Liver (tissue), 9 donors: Measurements from ENCODE around the gene STAM. TPM values are rescaled to one million over a fixed set of nuclear protein-coding genes. Genes with fewer than 3 reads are reported as not detected.

ENCODE experiments used
- DNase-seq: peaks from one replicate; pipeline ENCODE4 v3.0.0-alpha.2; 2017; ENCODE audit warnings: low spot score
- H3K27ac ChIP-seq, 2 donors: one replicate each; pipeline ENCODE4 v1.7.0; 2013; ENCODE audit warnings: inconsistent platforms in 2 of 2, low read length in 2 of 2, control low read depth in 1 of 2, low read depth in 1 of 2, mild to moderate bottlenecking in 1 of 2
- H3K27me3 ChIP-seq, 4 donors: one replicate each; pipeline versions ENCODE4 v1.6.1 to v1.7.0; 2013; ENCODE audit warnings: low read length in 3 of 4, inconsistent platforms in 1 of 4, mild to moderate bottlenecking in 1 of 4, moderate library complexity in 1 of 4; ENCODE audit not compliant: control insufficient read depth in 4 of 4, insufficient read depth in 4 of 4
- H3K36me3 ChIP-seq, 4 donors: one replicate each; pipeline versions ENCODE4 v1.6.1 to v1.7.0; 2013; ENCODE audit warnings: low read length in 3 of 4, mild to moderate bottlenecking in 3 of 4, low read depth in 1 of 4, moderate library complexity in 1 of 4; ENCODE audit not compliant: control insufficient read depth in 4 of 4, insufficient read depth in 3 of 4
- H3K4me1 ChIP-seq, 4 donors: one replicate each; pipeline versions ENCODE4 v1.6.1 to v1.7.0; 2013; ENCODE audit warnings: low read length in 3 of 4, mild to moderate bottlenecking in 3 of 4, moderate library complexity in 1 of 4; ENCODE audit not compliant: control insufficient read depth in 4 of 4, insufficient read depth in 4 of 4
- H3K4me3 ChIP-seq, 3 donors: one replicate each; pipeline versions ENCODE4 v1.6.1 to v1.7.0; 2013; ENCODE audit warnings: low read length in 3 of 3, control low read depth in 1 of 3, low read depth in 1 of 3, mild to moderate bottlenecking in 1 of 3
- H3K9ac ChIP-seq, 2 donors: one replicate each; pipeline ENCODE4 v1.7.0; 2013; ENCODE audit warnings: low read length in 2 of 2, mild to moderate bottlenecking in 2 of 2, moderate library complexity in 2 of 2, control low read depth in 1 of 2, low read depth in 1 of 2
- H3K9me3 ChIP-seq, 4 donors: one replicate each; pipeline versions ENCODE4 v1.6.1 to v1.7.0; 2013; ENCODE audit warnings: low read length in 3 of 4; ENCODE audit not compliant: control insufficient read depth in 4 of 4
- EGR1 ChIP-seq, 2 donors: IDR thresholded peaks; 2 replicates each; pipeline ENCODE4 v1.6.1; 2016 to 2018; ENCODE audit warnings: antibody characterized with exemption in 2 of 2, low read depth in 2 of 2
- FOXA1 ChIP-seq: IDR thresholded peaks from 2 replicates; pipeline ENCODE4 v1.6.1; 2016; ENCODE audit warnings: antibody characterized with exemption
- FOXA2 ChIP-seq: IDR thresholded peaks from 2 replicates; pipeline ENCODE4 v1.6.1; 2016; ENCODE audit warnings: antibody characterized with exemption
- GABPA ChIP-seq, 2 donors: IDR thresholded peaks in 1 of 2; conservative IDR thresholded peaks in 1 of 2; 2 replicates each; pipeline ENCODE4 v1.6.1; 2016; ENCODE audit warnings: antibody characterized with exemption in 2 of 2, mild to moderate bottlenecking in 1 of 2, moderate library complexity in 1 of 2
- HNF4A ChIP-seq, 2 donors: conservative IDR thresholded peaks; 2 replicates each; pipeline ENCODE4 v1.6.1; 2016; ENCODE audit warnings: antibody characterized with exemption in 2 of 2, mild to moderate bottlenecking in 2 of 2
- HNF4G ChIP-seq: IDR thresholded peaks from 2 replicates; pipeline ENCODE4 v1.6.1; 2016; ENCODE audit warnings: antibody characterized with exemption
- JUND ChIP-seq, 2 donors: IDR thresholded peaks; 2 replicates each; pipeline ENCODE4 v1.6.1; 2016; ENCODE audit warnings: antibody characterized with exemption in 2 of 2
- MAX ChIP-seq: IDR thresholded peaks from 2 replicates; pipeline ENCODE4 v1.6.1; 2016; ENCODE audit warnings: antibody characterized with exemption
- NR2F2 ChIP-seq: IDR thresholded peaks from 2 replicates; pipeline ENCODE4 v1.6.1; 2016; ENCODE audit warnings: antibody characterized with exemption
- RAD21 ChIP-seq, 2 donors: IDR thresholded peaks; 2 replicates each; pipeline ENCODE4 v1.6.1; 2016; ENCODE audit warnings: antibody characterized with exemption in 2 of 2, mild to moderate bottlenecking in 2 of 2
- REST ChIP-seq: IDR thresholded peaks from 2 replicates; pipeline ENCODE4 v1.6.1; 2016; ENCODE audit warnings: antibody characterized with exemption, mild to moderate bottlenecking
- RXRA ChIP-seq, 2 donors: IDR thresholded peaks; 2 replicates each; pipeline ENCODE4 v1.6.1; 2017 to 2018; ENCODE audit warnings: antibody characterized with exemption in 2 of 2, mild to moderate bottlenecking in 1 of 2
- SP1 ChIP-seq: IDR thresholded peaks from 2 replicates; pipeline ENCODE4 v1.6.1; 2018; ENCODE audit warnings: antibody characterized with exemption, mild to moderate bottlenecking
- TAF1 ChIP-seq: conservative IDR thresholded peaks from 2 replicates; pipeline ENCODE4 v1.6.1; 2016; ENCODE audit warnings: antibody characterized with exemption, mild to moderate bottlenecking
- YY1 ChIP-seq: IDR thresholded peaks from 2 replicates; pipeline ENCODE4 v1.6.1; 2016; ENCODE audit warnings: antibody characterized with exemption, mild to moderate bottlenecking
- ZBTB33 ChIP-seq: IDR thresholded peaks from 2 replicates; pipeline ENCODE4 v1.6.1; 2016; ENCODE audit warnings: antibody characterized with exemption
- WGBS: extraction: QIAGEN DNeasy Blood & Tissue Kit; methylation state at CpG from one replicate; pipeline ENCODE4 v1.1.7; 2013; 5-methylcytosine and 5-hydroxymethylcytosine counted together
- polyA plus RNA-seq, 2 donors: library from polyadenylated mRNA; stranded (reverse) in 1 of 2; unstranded in 1 of 2; fragments of 200-250 nt in 1 of 2; fragments of >200 nt in 1 of 2; fragmentation: Nextera tagmentation in 1 of 2; extraction: Ambion mirVana in 1 of 2; gene quantifications; one replicate each; pipeline versions ENCODE4 v1.2.1 to v1.2.3, GENCODE V29; 2013 to 2015
- total RNA-seq, 2 donors: library from RNA; depleted of rRNA; stranded (reverse); fragments of >200 nt; gene quantifications; one replicate each; pipeline ENCODE4 v1.2.3, GENCODE V29; 2014
- TF ChIP-seq, protein P1 (sequence below): fragments of 150-350 bp; IDR thresholded peaks from 2 replicates; pipeline ENCODE4 v1.5.1; 2017; ENCODE audit warnings: improper control_type of control experiment, low read depth, low read length; ENCODE audit not compliant: missing input control
- donor health status: healthy.
- donor health status: healthy.
- donor health status: healthy.
- donor health status: healthy.
- donor health status: healthy.

The STAM gene
- total and polyA plus RNA-seq, 4 donors = 4.9 to 32.4 (median 6.7) TPM

DNA sequence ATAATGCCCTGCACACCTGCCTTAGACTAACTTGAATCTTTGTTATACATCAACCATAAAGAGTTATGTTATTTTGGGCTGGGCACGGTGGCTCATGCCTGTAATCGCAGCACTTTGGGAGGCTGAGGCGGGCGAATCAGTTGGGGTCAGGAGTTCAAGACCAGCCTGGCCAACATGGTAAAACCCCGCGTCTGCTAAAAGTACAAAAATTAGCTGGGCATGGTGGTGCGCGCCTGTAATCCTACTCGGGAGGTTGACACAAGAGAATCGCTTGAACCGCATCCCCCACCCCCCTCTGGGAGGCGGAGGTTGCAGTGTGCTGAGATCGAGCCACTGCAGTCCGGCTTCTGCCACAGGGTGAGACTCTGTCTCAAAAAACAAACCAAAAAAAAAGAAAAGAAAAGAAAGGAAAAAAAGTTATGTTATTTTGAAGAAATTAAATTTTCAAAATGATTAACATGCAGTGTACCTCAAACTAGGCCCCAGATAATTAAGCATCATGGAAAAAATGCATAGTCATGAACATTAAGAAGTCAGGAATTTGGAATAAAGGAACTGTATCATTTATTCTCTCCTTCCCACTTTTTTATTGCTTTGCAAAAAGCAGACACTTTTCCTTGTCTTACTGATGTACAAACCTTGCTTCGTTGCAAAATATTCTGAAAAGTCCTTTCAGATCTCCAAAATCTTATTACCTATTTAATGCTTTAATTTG, 43.3 kb downstream of the STAM start:
- no peak overlapping the region for H3K4me3 ChIP-seq
- DNase-seq = no peak
- peaks cover 0 to 2% (median 0%) of the 10 kb centered on the region in 4 donors for H3K4me1 ChIP-seq
- TF ChIP-seq ZBTB33 (no peak), NR2F2 (no peak), TAF1 (no peak), GABPA (IDR thresholded peaks at IDR 0.05 in 1 of 2, conservative IDR thresholded peaks at IDR 0.05 in 1 of 2) (no peak), MAX (no peak), HNF4G (no peak), RXRA (IDR thresholded peaks at IDR 0.05) (no peak), YY1 (no peak), RAD21 (IDR thresholded peaks at IDR 0.05) (no peak), FOXA2 (no peak), SP1 (no peak), FOXA1 (no peak), HNF4A (conservative IDR thresholded peaks at IDR 0.05) (no peak), EGR1 (IDR thresholded peaks at IDR 0.05; ENCODE audit: low read depth in 2 of 2) (no peak)
- TF ChIP-seq, protein P1, sequence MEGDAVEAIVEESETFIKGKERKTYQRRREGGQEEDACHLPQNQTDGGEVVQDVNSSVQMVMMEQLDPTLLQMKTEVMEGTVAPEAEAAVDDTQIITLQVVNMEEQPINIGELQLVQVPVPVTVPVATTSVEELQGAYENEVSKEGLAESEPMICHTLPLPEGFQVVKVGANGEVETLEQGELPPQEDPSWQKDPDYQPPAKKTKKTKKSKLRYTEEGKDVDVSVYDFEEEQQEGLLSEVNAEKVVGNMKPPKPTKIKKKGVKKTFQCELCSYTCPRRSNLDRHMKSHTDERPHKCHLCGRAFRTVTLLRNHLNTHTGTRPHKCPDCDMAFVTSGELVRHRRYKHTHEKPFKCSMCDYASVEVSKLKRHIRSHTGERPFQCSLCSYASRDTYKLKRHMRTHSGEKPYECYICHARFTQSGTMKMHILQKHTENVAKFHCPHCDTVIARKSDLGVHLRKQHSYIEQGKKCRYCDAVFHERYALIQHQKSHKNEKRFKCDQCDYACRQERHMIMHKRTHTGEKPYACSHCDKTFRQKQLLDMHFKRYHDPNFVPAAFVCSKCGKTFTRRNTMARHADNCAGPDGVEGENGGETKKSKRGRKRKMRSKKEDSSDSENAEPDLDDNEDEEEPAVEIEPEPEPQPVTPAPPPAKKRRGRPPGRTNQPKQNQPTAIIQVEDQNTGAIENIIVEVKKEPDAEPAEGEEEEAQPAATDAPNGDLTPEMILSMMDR = no peak
- H3K9ac ChIP-seq = no peak overlapping the region
- peaks cover 0 to 6% (median under 1%) of the 10 kb centered on the region in 4 donors for H3K36me3 ChIP-seq
- H3K27ac ChIP-seq = no peak overlapping the region
- no peaks in the 10 kb centered on the region for H3K27me3 ChIP-seq
- WGBS = 97% methylated on average over 15 of the region's 15 CpGs
- H3K9me3 ChIP-seq = no peaks in the 10 kb centered on the region

DNA sequence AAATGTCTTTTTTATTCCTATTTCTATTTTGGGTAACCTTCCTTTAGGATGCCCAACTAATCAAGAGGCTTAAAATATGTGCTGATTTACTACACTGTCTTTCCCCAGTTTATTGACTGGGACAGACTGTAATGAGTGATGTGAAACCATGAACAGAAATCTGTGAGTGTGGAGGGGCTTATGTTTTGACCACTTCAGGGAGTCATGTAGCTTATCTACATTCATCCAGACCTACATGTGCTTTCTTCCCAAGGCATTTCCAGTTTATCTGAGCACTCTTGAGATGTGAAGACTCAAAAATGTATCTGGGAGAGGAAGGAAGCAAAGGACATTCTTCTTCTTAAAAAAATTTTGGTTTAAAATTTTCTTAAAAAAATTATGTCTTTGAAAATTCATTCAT, 45.2 kb downstream of the STAM start:
- no peaks in the 10 kb centered on the region for H3K9me3 ChIP-seq
- TF ChIP-seq FOXA1 (no peak), EGR1 (IDR thresholded peaks at IDR 0.05; ENCODE audit: low read depth in 2 of 2) (no peak), SP1 (no peak), TAF1 (no peak), YY1 (no peak), RAD21 (IDR thresholded peaks at IDR 0.05) (no peak), RXRA (IDR thresholded peaks at IDR 0.05) (no peak), HNF4A (conservative IDR thresholded peaks at IDR 0.05) (no peak), JUND (IDR thresholded peaks at IDR 0.05) (no peak), ZBTB33 (no peak), FOXA2 (no peak), MAX (no peak), REST (no peak), GABPA (IDR thresholded peaks at IDR 0.05 in 1 of 2, conservative IDR thresholded peaks at IDR 0.05 in 1 of 2) (no peak), NR2F2 (no peak)
- TF ChIP-seq, protein P1 = no peak

More for the DNA sequence above, 45.2 kb downstream of the STAM start:
- Histone ChIP-seq H3K4me1 (no peaks in the 10 kb centered on the region), H3K36me3 (peaks cover 0 to 6% (median 1%) of the 10 kb centered on the region in 4 donors), H3K4me3 (no peak overlapping the region), H3K27ac (no peak overlapping the region), H3K9ac (no peak overlapping the region), H3K27me3 (no peaks in the 10 kb centered on the region)
- no peak for DNase-seq
